Liver (tissue), 9 donors: ENCODE results near the gene OR11H6. TPM values are rescaled to one million over a fixed set of nuclear protein-coding genes. Genes with fewer than 3 reads are reported as not detected.
"Not testable (repeated sequence)": the region's sequence is repeated elsewhere in the genome, so short reads cannot be mapped to it uniquely, and the experiment has no call there.

ENCODE experiments used
- DNase-seq: peaks from one replicate; pipeline ENCODE4 v3.0.0-alpha.2; 2017; ENCODE audit warnings: low spot score
- H3K27ac ChIP-seq, 2 donors: one replicate each; pipeline ENCODE4 v1.7.0; 2013; ENCODE audit warnings: inconsistent platforms in 2 of 2, low read length in 2 of 2, control low read depth in 1 of 2, low read depth in 1 of 2, mild to moderate bottlenecking in 1 of 2
- H3K27me3 ChIP-seq, 4 donors: one replicate each; pipeline versions ENCODE4 v1.6.1 to v1.7.0; 2013; ENCODE audit warnings: low read length in 3 of 4, inconsistent platforms in 1 of 4, mild to moderate bottlenecking in 1 of 4, moderate library complexity in 1 of 4; ENCODE audit not compliant: control insufficient read depth in 4 of 4, insufficient read depth in 4 of 4
- H3K36me3 ChIP-seq, 4 donors: one replicate each; pipeline versions ENCODE4 v1.6.1 to v1.7.0; 2013; ENCODE audit warnings: low read length in 3 of 4, mild to moderate bottlenecking in 3 of 4, low read depth in 1 of 4, moderate library complexity in 1 of 4; ENCODE audit not compliant: control insufficient read depth in 4 of 4, insufficient read depth in 3 of 4
- H3K4me1 ChIP-seq, 4 donors: one replicate each; pipeline versions ENCODE4 v1.6.1 to v1.7.0; 2013; ENCODE audit warnings: low read length in 3 of 4, mild to moderate bottlenecking in 3 of 4, moderate library complexity in 1 of 4; ENCODE audit not compliant: control insufficient read depth in 4 of 4, insufficient read depth in 4 of 4
- H3K4me3 ChIP-seq, 3 donors: one replicate each; pipeline versions ENCODE4 v1.6.1 to v1.7.0; 2013; ENCODE audit warnings: low read length in 3 of 3, control low read depth in 1 of 3, low read depth in 1 of 3, mild to moderate bottlenecking in 1 of 3
- H3K9ac ChIP-seq, 2 donors: one replicate each; pipeline ENCODE4 v1.7.0; 2013; ENCODE audit warnings: low read length in 2 of 2, mild to moderate bottlenecking in 2 of 2, moderate library complexity in 2 of 2, control low read depth in 1 of 2, low read depth in 1 of 2
- H3K9me3 ChIP-seq, 4 donors: one replicate each; pipeline versions ENCODE4 v1.6.1 to v1.7.0; 2013; ENCODE audit warnings: low read length in 3 of 4; ENCODE audit not compliant: control insufficient read depth in 4 of 4
- CTCF ChIP-seq: fragments of 150-350 bp; IDR thresholded peaks from 2 replicates; pipeline ENCODE4 v1.5.1; 2017; ENCODE audit warnings: improper control_type of control experiment, low read depth, low read length; ENCODE audit not compliant: missing input control
- EGR1 ChIP-seq, 2 donors: IDR thresholded peaks; 2 replicates each; pipeline ENCODE4 v1.6.1; 2016 to 2018; ENCODE audit warnings: antibody characterized with exemption in 2 of 2, low read depth in 2 of 2
- FOXA1 ChIP-seq: IDR thresholded peaks from 2 replicates; pipeline ENCODE4 v1.6.1; 2016; ENCODE audit warnings: antibody characterized with exemption
- FOXA2 ChIP-seq: IDR thresholded peaks from 2 replicates; pipeline ENCODE4 v1.6.1; 2016; ENCODE audit warnings: antibody characterized with exemption
- GABPA ChIP-seq, 2 donors: IDR thresholded peaks in 1 of 2; conservative IDR thresholded peaks in 1 of 2; 2 replicates each; pipeline ENCODE4 v1.6.1; 2016; ENCODE audit warnings: antibody characterized with exemption in 2 of 2, mild to moderate bottlenecking in 1 of 2, moderate library complexity in 1 of 2
- HNF4A ChIP-seq, 2 donors: conservative IDR thresholded peaks; 2 replicates each; pipeline ENCODE4 v1.6.1; 2016; ENCODE audit warnings: antibody characterized with exemption in 2 of 2, mild to moderate bottlenecking in 2 of 2
- HNF4G ChIP-seq: IDR thresholded peaks from 2 replicates; pipeline ENCODE4 v1.6.1; 2016; ENCODE audit warnings: antibody characterized with exemption
- JUND ChIP-seq, 2 donors: IDR thresholded peaks; 2 replicates each; pipeline ENCODE4 v1.6.1; 2016; ENCODE audit warnings: antibody characterized with exemption in 2 of 2
- MAX ChIP-seq: IDR thresholded peaks from 2 replicates; pipeline ENCODE4 v1.6.1; 2016; ENCODE audit warnings: antibody characterized with exemption
- NR2F2 ChIP-seq: IDR thresholded peaks from 2 replicates; pipeline ENCODE4 v1.6.1; 2016; ENCODE audit warnings: antibody characterized with exemption
- RAD21 ChIP-seq, 2 donors: IDR thresholded peaks; 2 replicates each; pipeline ENCODE4 v1.6.1; 2016; ENCODE audit warnings: antibody characterized with exemption in 2 of 2, mild to moderate bottlenecking in 2 of 2
- RXRA ChIP-seq, 2 donors: IDR thresholded peaks; 2 replicates each; pipeline ENCODE4 v1.6.1; 2017 to 2018; ENCODE audit warnings: antibody characterized with exemption in 2 of 2, mild to moderate bottlenecking in 1 of 2
- SP1 ChIP-seq: IDR thresholded peaks from 2 replicates; pipeline ENCODE4 v1.6.1; 2018; ENCODE audit warnings: antibody characterized with exemption, mild to moderate bottlenecking
- TAF1 ChIP-seq: conservative IDR thresholded peaks from 2 replicates; pipeline ENCODE4 v1.6.1; 2016; ENCODE audit warnings: antibody characterized with exemption, mild to moderate bottlenecking
- YY1 ChIP-seq: IDR thresholded peaks from 2 replicates; pipeline ENCODE4 v1.6.1; 2016; ENCODE audit warnings: antibody characterized with exemption, mild to moderate bottlenecking
- ZBTB33 ChIP-seq: IDR thresholded peaks from 2 replicates; pipeline ENCODE4 v1.6.1; 2016; ENCODE audit warnings: antibody characterized with exemption
- WGBS: extraction: QIAGEN DNeasy Blood & Tissue Kit; methylation state at CpG from one replicate; pipeline ENCODE4 v1.1.7; 2013; 5-methylcytosine and 5-hydroxymethylcytosine counted together
- polyA plus RNA-seq, 2 donors: library from polyadenylated mRNA; stranded (reverse) in 1 of 2; unstranded in 1 of 2; fragments of 200-250 nt in 1 of 2; fragments of >200 nt in 1 of 2; fragmentation: Nextera tagmentation in 1 of 2; extraction: Ambion mirVana in 1 of 2; gene quantifications; one replicate each; pipeline versions ENCODE4 v1.2.1 to v1.2.3, GENCODE V29; 2013 to 2015
- total RNA-seq, 2 donors: library from RNA; depleted of rRNA; stranded (reverse); fragments of >200 nt; gene quantifications; one replicate each; pipeline ENCODE4 v1.2.3, GENCODE V29; 2014
- TF ChIP-seq, protein P1 (sequence below): IDR thresholded peaks from 2 replicates; pipeline ENCODE4 v1.6.1; 2016; ENCODE audit warnings: antibody characterized with exemption, mild to moderate bottlenecking
- TF ChIP-seq, protein P2 (sequence below): IDR thresholded peaks from 2 replicates; pipeline ENCODE4 v1.6.1; 2016; ENCODE audit warnings: antibody characterized with exemption
- donor health status: healthy.
- donor health status: healthy.
- donor health status: healthy.
- donor health status: healthy.
- donor health status: healthy.

Gene OR11H6
- total and polyA plus RNA-seq, 4 donors: not detected

DNA sequence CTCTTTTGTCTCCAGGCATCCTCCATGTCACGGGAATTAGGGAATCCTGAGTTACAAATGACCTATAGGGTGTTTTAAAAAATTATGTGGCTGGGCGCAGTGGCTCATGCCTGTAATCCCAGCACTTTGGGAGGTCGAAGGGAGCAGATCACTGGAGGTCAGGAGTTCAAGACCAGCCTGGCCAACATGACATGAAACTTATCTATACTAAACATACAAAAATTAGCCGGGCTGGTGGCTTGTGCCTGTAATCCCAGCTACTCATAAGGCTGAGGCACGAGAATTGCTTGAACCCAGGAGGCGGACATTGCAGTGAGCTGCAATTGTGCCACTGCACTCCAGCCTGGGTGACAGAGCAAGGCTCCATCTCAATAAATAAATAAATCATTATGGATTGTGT, 28.3 kb upstream of the OR11H6 start:
- H3K9ac ChIP-seq, H3K4me1 ChIP-seq, H3K27ac ChIP-seq, H3K9me3 ChIP-seq, H3K36me3 ChIP-seq, DNase-seq, H3K27me3 ChIP-seq, H3K4me3 ChIP-seq: not testable (repeated sequence)
- WGBS: 61% methylated on average over 6 of the region's 6 CpGs

DNA sequence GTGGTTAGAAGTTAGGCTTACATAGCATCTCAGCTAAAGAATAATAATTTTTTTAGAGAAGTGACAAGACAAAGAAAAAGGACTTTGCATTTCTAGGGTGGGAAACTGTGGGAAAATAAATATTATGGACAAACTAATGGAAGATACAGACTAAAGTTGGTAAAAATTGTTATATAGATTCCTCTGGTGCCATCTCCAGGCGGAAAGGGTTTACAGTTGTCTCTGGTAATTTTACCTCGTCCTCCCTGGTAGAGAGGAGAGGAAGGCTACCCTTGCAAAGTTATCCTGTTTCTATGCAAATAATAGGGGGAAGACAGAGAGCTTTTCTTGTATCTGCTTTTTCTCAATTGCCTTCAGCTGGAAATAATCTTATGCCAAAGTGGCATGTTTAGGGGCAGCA, 27.6 kb upstream of the OR11H6 start:
- Histone ChIP-seq H3K9ac (no peak overlapping the region), H3K4me1 (no peaks in the 10 kb centered on the region), H3K36me3 (no peaks in the 10 kb centered on the region), H3K27ac (no peak overlapping the region), H3K27me3 (no peaks in the 10 kb centered on the region), H3K9me3 (no peaks in the 10 kb centered on the region), H3K4me3 (no peak overlapping the region)
- TF ChIP-seq JUND (IDR thresholded peaks at IDR 0.05) (no peak), HNF4G (no peak), HNF4A (conservative IDR thresholded peaks at IDR 0.05) (no peak), NR2F2 (no peak)
- TF ChIP-seq, protein P1, sequence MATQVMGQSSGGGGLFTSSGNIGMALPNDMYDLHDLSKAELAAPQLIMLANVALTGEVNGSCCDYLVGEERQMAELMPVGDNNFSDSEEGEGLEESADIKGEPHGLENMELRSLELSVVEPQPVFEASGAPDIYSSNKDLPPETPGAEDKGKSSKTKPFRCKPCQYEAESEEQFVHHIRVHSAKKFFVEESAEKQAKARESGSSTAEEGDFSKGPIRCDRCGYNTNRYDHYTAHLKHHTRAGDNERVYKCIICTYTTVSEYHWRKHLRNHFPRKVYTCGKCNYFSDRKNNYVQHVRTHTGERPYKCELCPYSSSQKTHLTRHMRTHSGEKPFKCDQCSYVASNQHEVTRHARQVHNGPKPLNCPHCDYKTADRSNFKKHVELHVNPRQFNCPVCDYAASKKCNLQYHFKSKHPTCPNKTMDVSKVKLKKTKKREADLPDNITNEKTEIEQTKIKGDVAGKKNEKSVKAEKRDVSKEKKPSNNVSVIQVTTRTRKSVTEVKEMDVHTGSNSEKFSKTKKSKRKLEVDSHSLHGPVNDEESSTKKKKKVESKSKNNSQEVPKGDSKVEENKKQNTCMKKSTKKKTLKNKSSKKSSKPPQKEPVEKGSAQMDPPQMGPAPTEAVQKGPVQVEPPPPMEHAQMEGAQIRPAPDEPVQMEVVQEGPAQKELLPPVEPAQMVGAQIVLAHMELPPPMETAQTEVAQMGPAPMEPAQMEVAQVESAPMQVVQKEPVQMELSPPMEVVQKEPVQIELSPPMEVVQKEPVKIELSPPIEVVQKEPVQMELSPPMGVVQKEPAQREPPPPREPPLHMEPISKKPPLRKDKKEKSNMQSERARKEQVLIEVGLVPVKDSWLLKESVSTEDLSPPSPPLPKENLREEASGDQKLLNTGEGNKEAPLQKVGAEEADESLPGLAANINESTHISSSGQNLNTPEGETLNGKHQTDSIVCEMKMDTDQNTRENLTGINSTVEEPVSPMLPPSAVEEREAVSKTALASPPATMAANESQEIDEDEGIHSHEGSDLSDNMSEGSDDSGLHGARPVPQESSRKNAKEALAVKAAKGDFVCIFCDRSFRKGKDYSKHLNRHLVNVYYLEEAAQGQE: no peak
- 23% methylated on average over 2 of the region's 2 CpGs for WGBS
- no peak for DNase-seq

DNA sequence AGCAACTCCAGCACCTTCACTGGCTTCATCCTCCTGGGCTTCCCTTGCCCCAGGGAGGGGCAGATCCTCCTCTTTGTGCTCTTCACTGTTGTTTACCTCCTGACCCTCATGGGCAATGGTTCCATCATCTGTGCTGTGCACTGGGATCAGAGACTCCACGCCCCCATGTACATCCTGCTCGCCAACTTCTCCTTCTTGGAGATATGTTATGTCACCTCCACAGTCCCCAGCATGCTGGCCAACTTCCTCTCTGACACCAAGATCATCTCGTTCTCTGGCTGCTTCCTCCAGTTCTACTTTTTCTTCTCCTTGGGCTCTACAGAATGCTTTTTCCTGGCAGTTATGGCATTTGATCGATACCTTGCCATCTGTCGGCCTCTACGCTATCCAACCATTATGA, 26.1 kb upstream of the OR11H6 start:
- no peak for DNase-seq
- 68% methylated on average over 6 of the region's 6 CpGs for WGBS
- H3K4me1 ChIP-seq: no peaks in the 10 kb centered on the region
- no peak overlapping the region for H3K9ac ChIP-seq
- H3K4me3 ChIP-seq: no peak overlapping the region
- no peak overlapping the region for H3K27ac ChIP-seq
- H3K36me3 ChIP-seq: no peaks in the 10 kb centered on the region
- H3K27me3 ChIP-seq: no peaks in the 10 kb centered on the region
- no peak for TF ChIP-seq TAF1
- no peak for TF ChIP-seq RXRA (IDR thresholded peaks at IDR 0.05)
- TF ChIP-seq RAD21 (IDR thresholded peaks at IDR 0.05): no peak
- TF ChIP-seq NR2F2: no peak
- no peak for TF ChIP-seq GABPA (IDR thresholded peaks at IDR 0.05 in 1 of 2, conservative IDR thresholded peaks at IDR 0.05 in 1 of 2)
- no peak for TF ChIP-seq CTCF
- TF ChIP-seq MAX: no peak
- TF ChIP-seq, protein P1: no peak
- TF ChIP-seq JUND (IDR thresholded peaks at IDR 0.05): no peak
- no peak for TF ChIP-seq FOXA1
- no peak for TF ChIP-seq FOXA2
- TF ChIP-seq HNF4A (conservative IDR thresholded peaks at IDR 0.05): no peak
- TF ChIP-seq ZBTB33: no peak
- no peak for TF ChIP-seq SP1
- TF ChIP-seq, protein P2, sequence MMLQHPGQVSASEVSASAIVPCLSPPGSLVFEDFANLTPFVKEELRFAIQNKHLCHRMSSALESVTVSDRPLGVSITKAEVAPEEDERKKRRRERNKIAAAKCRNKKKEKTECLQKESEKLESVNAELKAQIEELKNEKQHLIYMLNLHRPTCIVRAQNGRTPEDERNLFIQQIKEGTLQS: no peak
- TF ChIP-seq HNF4G: no peak
- no peak for TF ChIP-seq EGR1 (IDR thresholded peaks at IDR 0.05; ENCODE audit: low read depth in 2 of 2)
- TF ChIP-seq YY1: no peak
- H3K9me3 ChIP-seq: no peaks in the 10 kb centered on the region
